Smooth muscle cell of the brain vasculature (primary cell): Measurements from ENCODE around the gene MXI1.

ENCODE experiments used
- DNase-seq: peaks from one replicate; pipeline ENCODE4 v3.0.0-alpha.2; 2012; ENCODE audit warnings: low read depth, low spot score

Gene MXI1

DNA sequence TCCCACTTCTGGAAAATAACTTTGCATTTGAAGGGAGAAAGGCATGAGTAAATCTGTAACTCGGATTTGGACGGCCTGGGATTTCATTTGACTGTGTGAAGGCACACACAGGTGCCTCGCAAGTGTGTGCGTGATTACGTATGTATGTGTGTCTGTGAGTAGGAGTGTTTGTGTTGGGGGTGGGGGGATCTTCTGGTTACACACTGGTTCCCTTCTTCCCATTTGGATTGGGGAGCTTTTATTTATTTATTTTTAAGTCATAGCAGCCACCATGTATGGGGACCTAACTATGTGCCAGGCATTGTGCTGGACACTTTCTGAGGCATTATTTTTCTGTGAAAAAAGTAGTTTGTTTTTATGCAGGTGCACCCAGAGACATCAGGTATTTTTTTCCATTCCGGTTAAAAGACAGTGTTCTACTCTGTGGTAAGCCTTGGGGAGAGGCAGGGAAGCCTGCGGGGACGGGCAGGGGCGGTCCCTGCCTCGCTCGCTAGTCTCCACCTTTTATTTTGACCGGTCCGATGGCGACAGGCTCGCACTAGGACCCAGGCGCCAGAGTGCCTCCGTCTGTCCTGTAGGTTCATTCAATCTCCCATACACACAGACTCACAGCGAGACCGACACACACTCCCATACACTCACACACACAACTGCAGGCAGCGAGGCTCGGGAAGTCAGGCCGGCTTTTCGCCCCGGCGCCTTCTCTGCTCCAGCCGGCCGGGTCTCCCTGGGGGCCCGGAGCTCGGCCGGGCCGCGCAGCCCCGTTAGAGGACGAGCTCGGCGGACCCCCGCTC, at the start of gene MXI1:
Gene MXI1 (plus strand): TSS at position 595 of the 794 bp plus-strand sequence. CDS start 204 bp downstream, outside the sequence.
- no peak for DNase-seq

DNA sequence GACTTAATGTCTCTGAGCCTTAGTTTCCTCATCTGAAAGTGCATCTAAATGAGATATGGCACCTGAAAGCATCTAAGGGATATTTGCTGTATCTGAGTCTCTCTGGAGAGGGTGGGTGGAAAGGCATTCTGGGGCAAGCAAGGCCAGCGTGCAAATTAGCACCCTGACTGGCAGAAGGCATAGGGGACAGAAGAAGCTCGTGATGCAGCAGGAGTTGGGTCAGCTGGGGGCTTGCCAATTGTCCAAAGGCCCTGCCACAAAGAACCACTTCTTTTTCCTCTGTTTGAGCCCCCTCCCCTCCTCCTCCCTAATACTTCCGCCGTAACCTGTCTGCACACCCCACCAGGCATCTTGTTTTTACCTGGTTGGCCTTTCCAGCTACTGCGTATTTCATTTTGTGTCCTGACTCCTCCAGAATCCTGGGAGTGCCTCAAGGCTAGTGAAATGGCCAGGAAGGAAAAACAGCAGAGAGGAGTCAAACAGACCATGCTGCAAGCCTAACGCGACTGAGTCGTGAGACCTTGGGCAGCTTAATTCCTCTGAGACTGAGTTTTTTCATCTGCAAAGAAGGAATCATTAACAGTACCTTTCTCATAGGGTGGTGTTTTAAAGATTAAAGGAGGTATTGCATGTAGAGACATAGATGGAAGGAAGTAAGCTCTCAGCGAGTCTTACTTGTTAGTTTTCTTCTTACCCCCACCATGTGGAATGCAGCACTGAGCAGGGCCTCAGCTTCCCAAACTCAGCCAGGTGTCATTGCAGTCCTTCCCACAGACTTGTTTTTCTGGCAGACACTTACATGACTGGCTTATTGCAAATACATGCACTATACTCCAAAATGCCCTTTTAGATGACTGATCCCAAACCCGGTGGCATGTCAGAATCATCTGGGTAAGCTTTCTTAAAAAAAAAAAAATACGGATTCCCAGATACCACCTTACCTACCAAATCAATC, 49.1 kb upstream of the MXI1 start:
- DNase-seq: no peak

- no peak for DNase-seq
Observed at GRCh38 chr10:110160081-110160480, 47.3 kb upstream of the MXI1 start.

DNA sequence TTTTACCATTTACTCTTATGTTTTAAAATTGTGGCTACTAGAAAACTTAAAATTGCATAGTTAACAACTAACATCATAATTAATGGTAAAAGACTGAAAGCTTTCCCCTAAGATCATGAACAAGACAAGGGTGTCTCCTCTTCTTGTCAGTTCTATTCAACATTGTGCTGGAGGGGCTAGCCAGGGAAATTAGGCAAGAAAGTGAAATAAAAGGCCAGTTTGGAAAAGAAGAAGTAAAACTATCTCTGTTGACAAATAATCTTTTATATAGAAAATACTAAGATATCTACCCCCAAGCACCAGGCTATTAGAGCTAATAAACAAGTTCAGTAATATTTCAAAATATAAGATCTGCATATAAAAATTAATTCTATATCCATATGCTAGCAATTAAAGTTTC, 46.9 kb upstream of the MXI1 start:
- DNase-seq: no peak

DNA sequence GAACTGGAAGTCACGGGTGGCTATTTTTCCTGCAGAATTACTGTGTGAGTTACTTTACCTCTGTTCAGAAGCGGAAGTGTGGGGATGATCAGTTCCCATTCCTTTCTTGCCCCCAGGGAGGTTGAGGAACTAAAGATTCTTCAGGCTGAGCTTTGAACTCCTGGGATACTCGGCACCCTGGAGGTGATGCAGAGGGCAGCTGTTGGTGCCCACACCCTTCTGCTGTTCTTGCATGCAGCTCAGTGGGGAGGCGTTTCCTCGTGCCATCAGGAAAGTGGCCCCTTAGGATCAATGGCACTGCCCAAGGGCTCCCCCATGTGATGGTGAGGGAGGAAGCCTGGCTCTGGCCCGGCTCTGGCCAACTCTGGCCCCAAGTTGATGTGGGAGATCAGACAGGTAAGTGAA, 44.7 kb upstream of the MXI1 start:
- DNase-seq: no peak

- no peak for DNase-seq
Observed at GRCh38 chr10:110163192-110163773, 44.1 kb upstream of the MXI1 start.

DNA sequence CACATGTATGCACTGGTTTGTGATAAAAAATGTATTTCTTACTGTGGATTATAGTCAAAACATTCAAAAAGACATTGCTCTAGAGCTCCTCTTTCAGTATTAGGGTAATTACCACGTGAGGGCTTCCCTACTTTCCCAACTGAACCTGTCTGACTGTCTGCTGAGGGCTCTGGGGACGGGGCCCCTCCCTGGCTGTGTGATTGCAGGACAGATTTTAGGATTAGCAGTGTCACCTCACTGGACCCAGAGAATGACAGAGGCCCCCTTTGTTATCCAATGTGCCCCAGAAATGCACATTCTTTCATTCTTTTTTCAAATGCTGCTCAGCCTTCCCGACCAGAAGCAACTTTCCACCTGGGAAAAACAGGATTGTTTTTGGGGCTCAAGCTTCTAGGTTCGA, 43.6 kb upstream of the MXI1 start:
- no peak for DNase-seq

DNA sequence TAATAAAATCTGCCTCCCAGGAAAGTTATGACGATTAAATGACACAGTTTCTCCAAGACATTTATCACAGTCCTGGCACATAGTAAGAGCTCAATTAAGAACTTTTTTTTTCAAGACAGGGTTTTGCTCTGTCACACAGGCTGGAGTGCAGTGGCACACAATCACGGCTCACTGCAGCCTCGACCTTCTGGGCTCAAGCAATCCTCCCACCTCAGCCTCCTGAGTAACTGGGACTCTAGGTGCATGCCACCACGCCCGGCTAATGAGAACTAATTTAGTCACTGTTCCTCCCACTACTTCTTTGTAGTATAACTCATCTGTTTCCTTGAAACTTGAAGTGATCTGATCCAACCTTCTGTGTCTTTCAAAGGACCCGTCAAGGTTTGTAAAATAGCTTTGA, 42.2 kb upstream of the MXI1 start:
- DNase-seq: no peak

DNA sequence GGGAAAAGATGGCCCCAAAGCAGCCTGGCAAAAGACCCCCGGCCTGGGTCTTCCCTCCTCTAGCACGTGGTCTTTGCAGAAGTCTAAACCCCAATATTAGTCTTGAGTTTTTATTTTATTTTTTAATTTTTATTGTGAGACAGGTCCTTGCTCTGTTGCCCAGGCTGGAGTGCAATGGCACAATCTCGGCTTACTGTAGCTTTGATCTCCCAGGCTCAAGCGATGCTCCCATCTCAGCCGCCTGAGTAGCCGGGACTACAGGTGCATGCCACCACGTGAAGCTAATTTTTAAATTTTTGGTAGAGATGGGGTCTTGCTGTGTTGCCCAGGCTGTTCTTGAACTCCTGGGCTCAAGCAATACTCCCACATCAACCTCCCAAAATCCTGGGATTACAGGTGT, 40.3 kb upstream of the MXI1 start:
- DNase-seq: no peak

DNA sequence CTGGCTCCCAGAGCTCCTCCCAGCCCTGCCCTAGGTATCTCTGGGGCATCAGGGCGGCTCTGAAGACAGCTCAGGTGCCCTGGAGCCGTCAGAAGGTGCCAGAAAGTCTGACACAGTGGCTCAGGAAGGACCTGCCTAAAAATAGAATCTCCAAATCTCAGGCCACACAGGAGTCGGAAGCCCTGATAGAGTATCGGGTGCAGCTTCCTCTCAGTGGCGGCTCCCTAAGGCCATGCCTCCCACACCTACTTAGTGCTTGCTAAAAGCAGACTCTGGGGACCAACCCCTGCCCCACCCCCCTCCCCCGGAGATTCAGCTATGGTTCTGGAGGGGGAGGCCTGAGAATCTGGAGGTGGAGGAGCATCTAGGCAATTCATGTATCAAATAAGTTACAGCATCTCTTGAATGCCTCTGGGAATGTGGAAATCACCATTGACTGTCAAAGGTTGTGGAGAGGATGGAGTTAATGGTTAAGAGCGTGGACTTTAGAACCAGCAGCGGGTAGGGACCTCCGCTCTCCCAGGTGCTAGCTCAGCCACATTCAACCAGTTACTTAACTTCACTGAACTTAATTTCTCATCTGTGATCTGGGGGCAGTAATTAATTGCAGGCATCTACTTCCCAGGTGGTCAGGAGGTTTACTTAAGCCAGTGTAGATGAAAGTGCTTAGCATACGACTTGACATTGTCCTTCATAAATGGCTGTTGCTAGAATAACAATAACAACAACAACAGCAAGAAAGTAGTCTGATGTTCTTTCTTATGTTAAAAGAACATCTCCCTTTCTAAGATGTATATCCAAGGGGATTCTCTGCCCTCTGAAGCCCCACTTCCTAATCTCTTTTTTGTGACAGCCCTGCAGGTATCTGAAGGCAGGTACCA, 38.6 kb upstream of the MXI1 start:
- no peak for DNase-seq

DNA sequence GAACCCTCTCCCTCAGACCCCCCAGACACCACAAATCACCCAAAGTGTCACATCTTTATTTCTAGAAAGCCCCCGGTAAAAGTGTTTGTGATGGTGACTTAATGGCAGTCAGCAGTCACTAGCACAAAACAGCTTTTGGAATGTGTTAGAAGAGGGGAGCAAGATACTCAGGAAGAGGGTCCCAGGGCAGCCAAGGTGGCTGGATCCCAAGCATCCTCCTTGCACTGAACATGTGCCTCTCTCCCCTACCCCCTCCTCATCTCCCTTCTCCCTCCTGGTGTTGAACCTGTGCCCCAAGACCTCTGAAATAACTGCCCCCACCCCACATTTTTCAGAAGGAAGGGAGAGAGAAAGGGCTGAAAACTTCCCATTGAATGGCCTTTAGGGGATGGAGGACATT, 37.8 kb upstream of the MXI1 start:
- no peak for DNase-seq

DNA sequence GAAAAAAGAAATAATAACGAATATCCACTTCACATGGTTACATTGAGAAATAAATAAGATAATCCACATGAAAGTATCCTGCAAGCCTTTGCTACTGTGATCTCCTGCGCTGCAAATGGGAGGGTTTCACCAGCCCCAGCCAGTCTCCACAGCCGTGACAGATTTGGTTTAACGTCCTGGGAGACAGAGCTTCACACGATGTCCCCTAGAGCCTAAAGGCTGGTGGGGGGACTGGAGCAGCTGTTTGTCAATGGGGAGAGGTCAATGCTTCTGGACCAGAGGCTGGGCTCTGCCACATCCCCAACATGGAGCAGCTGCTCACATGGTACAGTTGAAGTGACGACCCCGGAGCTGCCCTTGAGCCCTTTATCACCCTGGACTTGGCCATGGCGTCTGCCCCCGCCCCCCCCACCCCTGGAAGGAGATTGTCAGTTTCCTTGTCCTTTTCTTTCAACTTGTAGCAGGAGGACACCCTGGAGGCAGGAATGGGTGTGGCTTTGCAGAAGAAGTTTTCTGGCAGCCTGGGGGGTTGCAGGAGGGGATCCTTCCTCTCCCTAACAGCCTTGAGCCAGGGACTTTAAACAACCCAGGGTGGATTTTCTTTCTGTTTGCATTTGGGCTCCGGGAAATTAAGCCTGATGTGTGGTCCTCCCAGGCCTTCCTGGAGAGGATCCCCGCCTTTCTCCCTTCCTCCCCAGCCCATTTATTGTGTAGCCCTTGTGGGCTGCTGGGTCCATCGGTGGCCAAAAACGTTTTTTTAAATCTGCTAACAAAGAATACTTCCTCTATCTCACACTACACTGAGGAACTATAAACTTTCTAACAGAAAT, 37.0 kb upstream of the MXI1 start:
- DNase-seq: no peak

DNA sequence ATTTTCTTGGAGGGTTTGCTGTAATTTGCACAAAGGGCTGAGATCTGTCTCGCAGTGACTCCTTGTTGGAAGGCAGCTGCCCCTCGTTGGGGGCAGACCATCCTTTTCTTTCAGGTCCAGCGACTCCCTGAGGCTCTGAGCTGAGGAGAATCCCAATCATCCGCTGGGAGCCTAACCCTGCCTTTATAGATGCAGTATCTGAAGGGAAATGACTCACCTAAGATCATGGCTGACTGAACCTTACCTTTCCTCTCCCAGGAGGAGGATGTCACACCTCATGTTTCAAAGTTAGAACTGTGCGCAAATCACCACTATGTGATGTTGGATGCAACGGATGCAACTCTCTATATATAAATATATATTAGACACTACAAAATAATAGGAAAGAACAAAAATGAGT, 36.4 kb upstream of the MXI1 start:
- DNase-seq: no peak

DNA sequence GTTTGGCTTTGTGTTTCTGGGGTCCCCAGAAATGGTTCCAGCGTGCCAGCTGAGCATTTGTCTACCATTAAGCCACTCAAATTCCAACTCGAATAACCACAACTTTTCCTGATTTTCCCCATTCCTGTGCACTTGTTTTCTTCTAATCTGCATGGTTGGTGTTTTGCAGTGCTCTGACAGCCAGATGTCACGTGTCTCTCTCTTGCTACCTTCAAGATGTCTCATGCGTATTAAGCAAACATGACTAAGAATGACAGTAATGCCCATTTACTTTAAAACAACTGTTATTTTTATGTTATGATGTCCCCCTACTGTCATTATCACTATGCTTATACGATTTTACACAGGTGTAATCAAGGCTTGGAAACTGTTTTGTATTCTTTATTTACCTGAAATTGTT, 35.2 kb upstream of the MXI1 start:
- no peak for DNase-seq

DNA sequence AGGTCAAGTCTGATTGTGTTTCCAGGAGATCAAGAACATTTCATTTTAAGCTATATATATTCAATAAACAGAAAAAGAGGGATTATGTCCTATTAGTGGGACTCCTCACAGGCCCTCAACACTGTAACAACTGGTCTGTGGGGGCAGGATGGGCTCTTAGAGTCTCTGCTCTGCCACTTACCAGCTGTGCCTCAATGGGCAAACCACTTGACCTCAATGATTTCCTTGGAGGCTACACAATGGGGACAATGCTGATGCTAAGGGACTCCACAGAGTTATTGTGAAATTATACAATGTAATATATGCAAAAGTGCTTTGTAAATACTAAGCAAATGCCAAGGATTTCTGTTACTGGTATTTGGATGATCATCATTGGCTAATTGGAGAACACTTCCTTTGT, 33.2 kb upstream of the MXI1 start:
- no peak for DNase-seq

DNA sequence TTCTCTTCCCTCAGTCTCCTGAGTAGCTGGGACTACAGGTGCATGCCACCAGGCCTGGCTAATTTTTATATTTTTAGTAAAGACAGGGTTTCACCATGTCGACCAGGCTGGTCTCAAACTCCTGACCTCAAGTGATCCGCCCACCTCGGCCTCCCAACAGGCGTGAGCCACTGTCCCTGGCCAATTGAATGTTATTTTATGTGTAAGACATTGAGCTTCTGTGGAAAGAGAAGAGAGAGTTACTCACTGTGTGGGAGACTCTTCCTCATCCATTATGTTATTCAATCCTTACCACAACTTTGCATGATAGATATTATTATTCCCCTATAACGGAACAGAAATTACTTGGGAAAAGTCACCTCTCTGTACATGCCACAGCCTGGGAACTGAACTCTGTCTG, 32.6 kb upstream of the MXI1 start:
- DNase-seq: no peak

DNA sequence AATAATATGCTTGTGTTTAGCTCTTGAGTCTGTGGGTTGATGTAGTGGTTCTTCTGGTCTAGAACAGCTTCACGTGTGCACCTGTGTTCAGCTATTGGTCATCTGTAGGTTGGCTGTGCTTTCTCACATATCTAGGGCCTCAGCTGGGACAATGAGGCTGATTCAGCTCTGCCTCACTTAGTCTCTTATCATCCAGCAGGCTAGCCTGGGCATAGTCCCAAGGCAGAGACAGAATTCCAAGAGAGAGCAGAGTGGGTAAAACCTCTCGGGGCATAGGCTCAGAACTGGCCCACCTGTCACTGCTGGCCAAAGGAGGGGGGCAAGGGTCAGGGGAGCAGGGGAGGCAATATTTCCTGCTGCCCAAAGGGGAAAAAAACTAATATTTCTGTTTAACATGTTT, 32.0 kb upstream of the MXI1 start:
- no peak for DNase-seq

- no peak for DNase-seq
Observed at GRCh38 chr10:110176141-110177030, 31.0 kb upstream of the MXI1 start.

GRCh38 chr10:110179220-110179619, 28.2 kb upstream of the MXI1 start:
- DNase-seq: no peak

DNA sequence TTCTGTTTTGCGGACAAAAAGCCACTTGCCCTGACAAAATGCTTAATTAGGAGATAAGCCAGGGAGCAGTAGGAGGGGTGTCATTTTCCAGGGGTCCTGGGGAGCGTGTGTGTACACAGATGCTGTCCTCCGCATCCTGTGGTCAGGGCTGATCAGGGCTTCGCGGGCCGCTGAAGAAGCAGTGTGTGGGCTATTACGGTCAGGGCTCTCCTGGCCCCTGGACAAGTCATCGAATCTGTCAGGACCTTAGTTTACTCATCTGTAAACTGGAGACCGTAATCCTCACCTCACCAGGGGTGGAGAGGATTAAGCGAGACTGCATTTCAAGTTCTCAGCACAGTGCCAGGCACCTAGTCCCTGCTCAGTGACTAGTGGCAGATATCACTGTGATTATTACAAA, 26.0 kb upstream of the MXI1 start:
- DNase-seq: no peak
